Transverse colon (tissue), 4 donors: Measurements from ENCODE around the gene GABRB1. TPM values are rescaled to one million over a fixed set of nuclear protein-coding genes. Genes with fewer than 3 reads are reported as not detected.

Experiments used
- DNase-seq: peaks from one replicate; pipeline ENCODE4 v3.0.0-alpha.2; 2019
- H3K27ac ChIP-seq, 4 donors: fragments of 200-600 bp; sonication (generic); 2 replicates each; pipeline ENCODE4 v1.5.1; 2016 to 2018; ENCODE audit warnings: inconsistent platforms in 4 of 4
- H3K27me3 ChIP-seq: fragments of 200-600 bp; sonication (generic); 2 replicates; pipeline ENCODE4 v1.5.1; 2017; ENCODE audit warnings: inconsistent platforms
- H3K36me3 ChIP-seq, 4 donors: fragments of 200-600 bp; sonication (generic); 2 replicates each; pipeline ENCODE4 v1.5.1; 2017 to 2019; ENCODE audit warnings: inconsistent platforms in 4 of 4
- H3K4me1 ChIP-seq, 4 donors: fragments of 200-600 bp; sonication (generic); 2 replicates each; pipeline ENCODE4 v1.5.1; 2017 to 2020; ENCODE audit warnings: inconsistent platforms in 4 of 4
- H3K4me3 ChIP-seq, 4 donors: fragments of 200-600 bp; sonication (generic); 1 replicate in 1 of 4; 2 replicates in 3 of 4; pipeline versions ENCODE4 v1.5.1 to v1.6.1; 2017 to 2019; ENCODE audit warnings: inconsistent platforms in 4 of 4
- H3K9me3 ChIP-seq, 2 donors: fragments of 200-600 bp; sonication (generic); 2 replicates each; pipeline ENCODE4 v1.5.1; 2017 to 2019; ENCODE audit warnings: inconsistent platforms in 2 of 2
- CTCF ChIP-seq, 5 experiments: fragments of 200-600 bp in 3 of 5; fragments of 450-650 bp in 2 of 5; sonication (generic) in 3 of 5; IDR thresholded peaks; 1 replicate in 2 of 5; 2 replicates in 3 of 5; pipeline ENCODE4 v1.5.1; 2016 to 2017; ENCODE audit warnings: antibody characterized with exemption in 5 of 5, inconsistent platforms in 3 of 5, mild to moderate bottlenecking in 2 of 5, moderate library complexity in 1 of 5
- EP300 ChIP-seq: sonication (generic); formaldehyde crosslinking; IDR thresholded peaks from one replicate; pipeline ENCODE4 v1.6.1; 2017; ENCODE audit warnings: antibody characterized with exemption, low read depth
- POLR2A ChIP-seq: fragments of 450-650 bp; IDR thresholded peaks from one replicate; pipeline ENCODE4 v1.6.1; 2016; ENCODE audit warnings: antibody characterized with exemption, mild to moderate bottlenecking, moderate library complexity
- POLR2AphosphoS5 ChIP-seq, 3 donors: sonication (generic); formaldehyde crosslinking; IDR thresholded peaks; one replicate each; pipeline ENCODE4 v1.6.1; 2016; ENCODE audit warnings: antibody characterized with exemption in 3 of 3
- WGBS, 2 donors: methylation state at CpG; one replicate each; pipeline ENCODE4 v1.1.5; 2018; ENCODE audit warnings: low coverage in 1 of 2; 5-methylcytosine and 5-hydroxymethylcytosine counted together
- in situ Hi-C, 4 donors: fragments of 200-750 bp; cut with MboI; loops; one replicate each; pipeline versions ENCODE4 v1.15.0 to v1.15.1; 2017; ENCODE audit warnings: low sequenced_read_pairs in 3 of 4, low pct_ligation_motif_present in 1 of 4, low pct_unique_long_range_greater_than_20kb in 1 of 4
- intact Hi-C: fragments of 100-400 bp; cut with DNase I; formaldehyde crosslinking; loops from one replicate; pipeline ENCODE4 v1.15.1; 2023; ENCODE audit warnings: low total_unique reads
- total RNA-seq, 4 donors: library from RNA; depleted of rRNA; stranded (reverse); fragments of >200 nt; gene quantifications; one replicate each; pipeline ENCODE4 v1.1.0, GENCODE V29; 2016

GABRB1 gene
- total RNA-seq, 4 donors from 2014 or later, result 0.14 to 19.7 (median 0.48) TPM; not detected in 1

GRCh38 chr4:46993075-46994006 is 38.0 kb upstream of the GABRB1 start, which contains the start of gene GABRA4:
TSS of gene GABRA4 (minus strand) at chr4:46993581. CDS start at chr4:46993424, 157 bp downstream.
- H3K27me3 ChIP-seq, result peaks cover 55% of the 10 kb centered on the region
- TF ChIP-seq EP300 (no peak), POLR2A (no peak), CTCF (IDR thresholded peaks at IDR 0.05) (no peak), POLR2AphosphoS5 (IDR thresholded peaks at IDR 0.05) (no peak)
- DNase-seq, result no peak
- intact Hi-C loops, result no loop called here
- 7% methylated on average over 47 of the region's 67 CpGs; no CpG with 5 or more reads in 1 of the 2 donors for WGBS, 2 donors
- no peaks in the 10 kb centered on the region for H3K9me3 ChIP-seq
- no peak within 1 kb of the TSS for H3K27ac ChIP-seq
- H3K4me3 ChIP-seq, result peak within 1 kb of the TSS in 3 of 4 donors; percentile 1 to 36 (median 23)
- H3K36me3 ChIP-seq, result no peaks in the 10 kb centered on the region
- peaks cover 0 to 15% (median 12%) of the 10 kb centered on the region in 4 donors for H3K4me1 ChIP-seq
- in situ Hi-C loops, result no loop called here

DNA sequence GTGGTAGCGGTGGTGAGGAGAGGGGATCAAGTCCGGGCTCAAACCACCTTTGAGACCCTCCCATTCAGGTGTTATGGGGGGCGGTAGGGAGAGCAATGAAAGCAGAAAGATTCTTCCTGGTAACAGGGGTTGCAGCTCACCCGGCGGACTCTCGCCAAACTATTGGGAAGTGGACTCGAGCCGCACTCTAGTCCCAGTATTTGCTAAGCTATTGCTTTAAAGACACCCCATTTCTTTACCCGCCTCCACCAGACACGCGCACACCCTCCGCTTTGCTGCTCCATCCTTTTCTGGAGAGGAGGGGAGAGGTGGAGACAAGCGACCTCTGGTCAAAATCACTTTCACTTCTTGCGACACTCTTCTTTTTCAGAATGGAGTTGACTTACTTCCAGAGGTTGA is 37.4 kb upstream of the GABRB1 start:
- H3K4me1 ChIP-seq, result peaks cover 0 to 15% (median 12%) of the 10 kb centered on the region in 4 donors
- 2 to 5% methylated on average over 8 to 14 of the region's 14 CpGs for WGBS, 2 donors
- H3K36me3 ChIP-seq, result no peaks in the 10 kb centered on the region
- no peak overlapping the region for H3K27ac ChIP-seq
- intact Hi-C loops, result no loop called here
- peak overlapping the region in 3 of 4 donors; percentile 1 to 36 (median 23) for H3K4me3 ChIP-seq
- no peak for DNase-seq
- in situ Hi-C loops, result no loop called here
- H3K9me3 ChIP-seq, result no peaks in the 10 kb centered on the region
- peaks cover 55% of the 10 kb centered on the region for H3K27me3 ChIP-seq
- TF ChIP-seq EP300 (no peak), POLR2A (no peak), CTCF (IDR thresholded peaks at IDR 0.05) (no peak), POLR2AphosphoS5 (IDR thresholded peaks at IDR 0.05) (no peak)

DNA sequence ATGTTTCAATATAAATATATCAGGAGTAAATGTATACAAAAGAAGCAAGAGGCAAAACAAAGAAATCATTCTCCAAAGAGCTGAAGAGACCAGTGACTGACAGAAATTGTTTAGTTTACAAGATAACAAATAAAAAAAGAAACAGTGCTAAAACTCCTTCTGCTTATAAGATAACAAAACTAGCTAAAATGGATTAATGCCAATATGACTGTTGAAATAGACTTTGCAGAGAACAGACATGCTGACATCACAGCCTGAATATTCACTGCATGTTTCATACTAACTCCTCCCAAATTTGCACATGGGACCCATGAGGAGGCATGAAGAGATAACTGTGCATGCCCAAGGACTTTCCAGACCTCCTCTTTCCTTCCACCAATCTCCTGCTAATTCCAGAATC is 31.8 kb upstream of the GABRB1 start:
- H3K36me3 ChIP-seq, result no peaks in the 10 kb centered on the region
- H3K9me3 ChIP-seq, result no peaks in the 10 kb centered on the region
- no peak for DNase-seq
- H3K4me1 ChIP-seq, result no peaks in the 10 kb centered on the region
- H3K27ac ChIP-seq, result no peak overlapping the region
- peaks cover 19% of the 10 kb centered on the region for H3K27me3 ChIP-seq
- TF ChIP-seq CTCF (IDR thresholded peaks at IDR 0.05) (no peak), EP300 (no peak), POLR2AphosphoS5 (IDR thresholded peaks at IDR 0.05) (no peak), POLR2A (no peak)
- intact Hi-C loops, result no loop called here
- in situ Hi-C loops, result no loop called here
- H3K4me3 ChIP-seq, result no peak overlapping the region

DNA sequence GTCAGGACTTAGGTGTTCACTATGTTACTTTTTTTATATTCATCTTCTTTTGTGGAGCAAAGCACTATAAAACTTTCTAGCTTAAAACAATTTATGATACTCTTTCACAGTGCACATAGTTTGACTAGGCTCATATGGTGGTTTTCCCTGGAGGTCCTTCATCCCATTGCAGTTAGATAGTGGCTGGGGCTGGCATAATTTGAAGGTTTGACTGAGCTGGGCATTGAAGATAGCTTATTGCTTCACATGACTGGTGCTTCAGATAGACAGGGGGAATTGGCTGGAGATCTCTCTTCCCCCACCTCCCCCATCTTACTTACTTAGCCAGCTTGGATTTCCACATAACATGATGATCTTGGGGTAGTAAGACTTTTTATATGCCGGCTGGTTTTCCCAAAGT is 31.0 kb upstream of the GABRB1 start:
- H3K9me3 ChIP-seq, result no peaks in the 10 kb centered on the region
- H3K27me3 ChIP-seq, result peaks cover 10% of the 10 kb centered on the region
- in situ Hi-C loops (no loop called here), intact Hi-C loops (no loop called here)
- 93% methylated on average over 1 of the region's 1 CpG; no CpG with 5 or more reads in 1 of the 2 donors for WGBS, 2 donors
- H3K36me3 ChIP-seq, result no peaks in the 10 kb centered on the region
- H3K27ac ChIP-seq, result no peak overlapping the region
- no peak overlapping the region for H3K4me3 ChIP-seq
- no peak for DNase-seq
- H3K4me1 ChIP-seq, result no peaks in the 10 kb centered on the region
- TF ChIP-seq POLR2AphosphoS5 (IDR thresholded peaks at IDR 0.05), result no peak
- no peak for TF ChIP-seq CTCF (IDR thresholded peaks at IDR 0.05)
- TF ChIP-seq POLR2A, result no peak
- no peak for TF ChIP-seq EP300
